ENCODE data around the gene GPR157. TPM values are rescaled to one million over a fixed set of nuclear protein-coding genes. Genes with fewer than 3 reads are reported as not detected.

The GPR157 gene
- total RNA-seq, 2 experiments from 2014 or later, result 1.4 to 5.4 TPM

DNA sequence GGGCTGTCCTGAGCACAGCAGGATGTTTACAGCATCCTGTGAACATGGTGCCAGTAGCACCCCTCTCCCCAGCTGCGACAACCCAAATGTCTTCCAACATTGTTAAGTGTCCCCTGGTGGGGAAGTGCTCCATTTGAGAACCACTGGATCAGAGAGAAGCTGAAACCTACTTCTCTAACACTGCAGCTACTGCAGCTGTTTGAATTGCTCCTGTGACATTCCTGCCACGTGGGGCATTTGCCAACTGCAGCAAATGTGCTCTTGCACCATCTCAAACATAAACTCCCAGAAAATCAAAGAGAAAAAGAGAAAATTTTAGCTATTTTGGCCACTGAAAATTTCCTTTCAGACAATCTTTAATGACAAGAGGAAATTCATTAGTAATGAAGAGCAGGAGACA lies 70.4 kb downstream of the GPR157 start:
- no peak for DNase-seq (ENCODE audit: low spot score)
- intact Hi-C loops (cut with micrococcal nuclease; ENCODE audit: unreplicated experiment), result no loop called here
- peaks cover 86% of the 10 kb centered on the region for H3K36me3 ChIP-seq (ENCODE audit: insufficient read depth, low read length)
- H4K20me1 ChIP-seq (ENCODE audit: insufficient read depth, low read length), result peaks cover 8% of the 10 kb centered on the region; the same call in 1 of the 2 replicates
- no peak overlapping the region for H3K4me2 ChIP-seq (ENCODE audit: low read length)
- no peaks in the 10 kb centered on the region for H3K9me2 ChIP-seq (ENCODE audit: insufficient read depth, low read length)
- H3K27ac ChIP-seq (ENCODE audit: low read depth, low read length, poor library complexity, severe bottlenecking), result peak overlapping the region; percentile 29
- no peak overlapping the region for H3K4me3 ChIP-seq (ENCODE audit: low read depth, low read length, poor library complexity, severe bottlenecking)
- no peak for TF ChIP-seq EZH2phosphoT487 (IDR thresholded peaks at IDR 0.05; ENCODE audit: borderline replicate concordance, low read depth, low read length)
- TF ChIP-seq, protein P1, sequence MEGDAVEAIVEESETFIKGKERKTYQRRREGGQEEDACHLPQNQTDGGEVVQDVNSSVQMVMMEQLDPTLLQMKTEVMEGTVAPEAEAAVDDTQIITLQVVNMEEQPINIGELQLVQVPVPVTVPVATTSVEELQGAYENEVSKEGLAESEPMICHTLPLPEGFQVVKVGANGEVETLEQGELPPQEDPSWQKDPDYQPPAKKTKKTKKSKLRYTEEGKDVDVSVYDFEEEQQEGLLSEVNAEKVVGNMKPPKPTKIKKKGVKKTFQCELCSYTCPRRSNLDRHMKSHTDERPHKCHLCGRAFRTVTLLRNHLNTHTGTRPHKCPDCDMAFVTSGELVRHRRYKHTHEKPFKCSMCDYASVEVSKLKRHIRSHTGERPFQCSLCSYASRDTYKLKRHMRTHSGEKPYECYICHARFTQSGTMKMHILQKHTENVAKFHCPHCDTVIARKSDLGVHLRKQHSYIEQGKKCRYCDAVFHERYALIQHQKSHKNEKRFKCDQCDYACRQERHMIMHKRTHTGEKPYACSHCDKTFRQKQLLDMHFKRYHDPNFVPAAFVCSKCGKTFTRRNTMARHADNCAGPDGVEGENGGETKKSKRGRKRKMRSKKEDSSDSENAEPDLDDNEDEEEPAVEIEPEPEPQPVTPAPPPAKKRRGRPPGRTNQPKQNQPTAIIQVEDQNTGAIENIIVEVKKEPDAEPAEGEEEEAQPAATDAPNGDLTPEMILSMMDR (conservative IDR thresholded peaks at IDR 0.05; ENCODE audit: low read length), result no peak
- POLR2A ChIA-PET, result interaction anchor here (0.5 to 1.7 kb wide), 5 partner anchors 10 to 22 kb away, joined by 3 to 10 read pairs (median 6); no protein-coding TSS in a partner anchor
- H2AFZ ChIP-seq (ENCODE audit: low read length), result no peak overlapping the region
- BruUV-seq (replicated peaks), result no TSS peak
- peaks cover 84% of the 10 kb centered on the region for H3K79me2 ChIP-seq (ENCODE audit: insufficient read depth, low read depth, low read length)
- CTCF ChIA-PET (ENCODE audit: unreplicated experiment), result no interaction called here
- no peaks in the 10 kb centered on the region for H3K9me3 ChIP-seq (ENCODE audit: low read length)
- H3K4me1 ChIP-seq (ENCODE audit: insufficient read depth, low read length, poor library complexity, severe bottlenecking), result peaks cover 44% of the 10 kb centered on the region

- Histone ChIP-seq H3K4me1 (ENCODE audit: insufficient read depth, low read length, poor library complexity, severe bottlenecking) (peaks cover 38% of the 10 kb centered on the region), H3K36me3 (ENCODE audit: insufficient read depth, low read length) (peaks cover 86% of the 10 kb centered on the region), H3K79me2 (ENCODE audit: insufficient read depth, low read depth, low read length) (peaks cover 78% of the 10 kb centered on the region), H4K20me1 (ENCODE audit: insufficient read depth, low read length) (peaks cover 8% of the 10 kb centered on the region; the same call in 1 of the 2 replicates), H3K27ac (ENCODE audit: low read depth, low read length, poor library complexity, severe bottlenecking) (no peak overlapping the region), H3K9me2 (ENCODE audit: insufficient read depth, low read length) (no peaks in the 10 kb centered on the region), H3K4me3 (ENCODE audit: low read depth, low read length, poor library complexity, severe bottlenecking) (no peak overlapping the region), H2AFZ (ENCODE audit: low read length) (no peak overlapping the region), H3K4me2 (ENCODE audit: low read length) (no peak overlapping the region), H3K9me3 (ENCODE audit: low read length) (no peaks in the 10 kb centered on the region)
- no TSS peak for BruUV-seq (replicated peaks)
- intact Hi-C loops (cut with micrococcal nuclease; ENCODE audit: unreplicated experiment), result no loop called here
- POLR2A ChIA-PET, result interaction anchor here (1.4 kb wide), 1 partner anchor 12 kb away, joined by 3 read pairs; no protein-coding TSS in a partner anchor
- CTCF ChIA-PET (ENCODE audit: unreplicated experiment), result no interaction called here
- DNase-seq (ENCODE audit: low spot score), result no peak
- TF ChIP-seq EZH2phosphoT487 (IDR thresholded peaks at IDR 0.05; ENCODE audit: borderline replicate concordance, low read depth, low read length), result no peak
- TF ChIP-seq, protein P1 (conservative IDR thresholded peaks at IDR 0.05; ENCODE audit: low read length), result no peak
These were observed 71.1 kb downstream of the GPR157 start for GRCh38 chr1:9057851-9058250.

DNA sequence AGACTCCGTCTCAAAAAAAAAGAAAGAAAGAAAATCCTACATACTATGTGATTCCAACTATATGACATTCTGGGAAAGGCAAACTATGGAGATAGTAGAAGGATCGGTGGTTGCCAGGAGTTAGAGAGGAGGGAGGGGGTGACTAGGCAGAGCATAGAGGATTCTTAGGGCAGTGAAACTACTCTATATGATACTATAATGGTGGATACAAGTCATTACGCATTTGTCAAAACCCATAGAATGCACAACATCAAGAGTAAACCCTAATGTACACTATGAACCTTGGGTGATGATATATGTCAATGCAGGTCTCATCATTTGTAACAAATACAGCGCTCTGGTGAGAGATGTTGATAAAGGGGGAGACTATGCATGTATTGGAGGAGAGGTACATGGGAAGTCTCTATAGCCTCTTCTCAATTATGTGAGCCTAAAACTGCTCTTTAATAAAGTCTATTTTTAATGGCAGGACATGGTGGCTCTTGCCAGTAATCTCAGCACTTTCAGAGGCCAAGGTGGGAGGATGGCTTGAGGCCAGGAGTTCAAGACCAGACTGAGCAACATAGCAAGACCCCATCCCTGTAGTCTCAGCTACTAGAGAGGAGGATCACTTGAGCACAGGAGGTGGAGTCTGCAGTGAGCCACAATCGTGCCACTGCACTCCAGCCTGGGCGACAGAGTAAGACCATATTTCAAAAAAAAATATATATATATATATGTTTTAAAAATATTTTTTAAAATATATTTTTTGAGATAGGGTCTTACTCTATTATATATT lies 76.4 kb downstream of the GPR157 start:
- TF ChIP-seq, protein P1 (conservative IDR thresholded peaks at IDR 0.05; ENCODE audit: low read length), result no peak
- TF ChIP-seq EZH2phosphoT487 (IDR thresholded peaks at IDR 0.05; ENCODE audit: borderline replicate concordance, low read depth, low read length), result no peak
- Histone ChIP-seq H3K79me2 (ENCODE audit: insufficient read depth, low read depth, low read length) (peaks cover 59% of the 10 kb centered on the region), H3K36me3 (ENCODE audit: insufficient read depth, low read length) (peaks cover 90% of the 10 kb centered on the region), H3K4me3 (ENCODE audit: low read depth, low read length, poor library complexity, severe bottlenecking) (no peak overlapping the region), H4K20me1 (ENCODE audit: insufficient read depth, low read length) (0 out of 2 replicates have a peak, but pooled peaks cover 5% of the 10 kb centered on the region), H3K4me2 (ENCODE audit: low read length) (no peak overlapping the region), H2AFZ (ENCODE audit: low read length) (no peak overlapping the region), H3K9me2 (ENCODE audit: insufficient read depth, low read length) (no peaks in the 10 kb centered on the region), H3K9me3 (ENCODE audit: low read length) (no peaks in the 10 kb centered on the region), H3K4me1 (ENCODE audit: insufficient read depth, low read length, poor library complexity, severe bottlenecking) (no peaks in the 10 kb centered on the region), H3K27ac (ENCODE audit: low read depth, low read length, poor library complexity, severe bottlenecking) (no peak overlapping the region)
- POLR2A ChIA-PET, result no interaction called here
- CTCF ChIA-PET (ENCODE audit: unreplicated experiment), result no interaction called here
- intact Hi-C loops (cut with micrococcal nuclease; ENCODE audit: unreplicated experiment), result no loop called here
- DNase-seq (ENCODE audit: low spot score), result no peak
- BruUV-seq (replicated peaks), result no TSS peak
